Measurements from ENCODE around the gene EPHA8. TPM values are rescaled to one million over a fixed set of nuclear protein-coding genes. Genes with fewer than 3 reads are reported as not detected.

The EPHA8 gene
- total RNA-seq, 1 donor from 2014 or later: not detected

DNA sequence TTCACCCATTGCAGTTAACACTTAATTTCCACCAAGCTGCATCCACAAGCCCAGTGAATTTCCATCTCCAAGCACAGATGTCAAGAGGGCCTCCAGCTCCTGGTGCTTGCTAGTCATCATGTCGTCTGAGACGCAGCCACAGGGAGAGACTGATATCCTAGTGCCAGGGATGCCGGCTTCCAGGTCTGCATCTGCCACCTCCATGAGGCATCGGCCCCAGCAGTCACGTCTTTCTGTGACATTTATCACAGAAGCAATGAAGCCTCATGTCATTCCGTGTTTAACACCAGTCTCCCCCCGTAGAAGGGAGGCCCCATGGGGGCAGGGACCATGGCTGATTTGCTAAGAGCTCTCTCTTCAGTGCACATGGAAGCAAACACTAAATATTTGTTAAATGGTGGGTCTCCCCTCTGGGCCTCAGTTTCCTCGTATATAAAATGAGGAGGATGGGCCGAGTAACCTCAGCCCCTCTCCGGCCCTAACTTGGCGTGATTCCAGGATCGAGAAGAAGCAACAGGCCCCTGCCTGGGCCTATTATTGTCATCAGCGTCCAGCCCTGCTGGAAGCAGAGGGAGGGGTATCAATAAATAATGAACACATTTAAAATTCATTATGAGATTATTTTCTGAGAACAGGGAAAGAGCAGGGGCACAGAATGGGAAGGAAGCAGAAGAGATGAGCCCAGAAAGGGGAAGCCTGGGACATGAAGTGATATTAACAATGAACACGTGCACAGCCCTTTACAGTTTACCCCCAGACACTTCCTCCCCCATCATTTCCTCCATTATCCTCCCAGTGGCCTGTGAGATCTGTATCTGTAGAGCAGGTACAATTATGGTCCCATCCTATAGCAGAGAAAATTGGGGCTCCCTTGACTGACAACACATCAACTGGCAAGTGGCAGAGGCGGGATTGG, 88.9 kb downstream of the EPHA8 start:
- H3K36me3 Mint-ChIP-seq: no peaks in the 10 kb centered on the region
- no peak overlapping the region for H3K4me2 ChIP-seq
- no peak overlapping the region for H3K4me3 ChIP-seq

DNA sequence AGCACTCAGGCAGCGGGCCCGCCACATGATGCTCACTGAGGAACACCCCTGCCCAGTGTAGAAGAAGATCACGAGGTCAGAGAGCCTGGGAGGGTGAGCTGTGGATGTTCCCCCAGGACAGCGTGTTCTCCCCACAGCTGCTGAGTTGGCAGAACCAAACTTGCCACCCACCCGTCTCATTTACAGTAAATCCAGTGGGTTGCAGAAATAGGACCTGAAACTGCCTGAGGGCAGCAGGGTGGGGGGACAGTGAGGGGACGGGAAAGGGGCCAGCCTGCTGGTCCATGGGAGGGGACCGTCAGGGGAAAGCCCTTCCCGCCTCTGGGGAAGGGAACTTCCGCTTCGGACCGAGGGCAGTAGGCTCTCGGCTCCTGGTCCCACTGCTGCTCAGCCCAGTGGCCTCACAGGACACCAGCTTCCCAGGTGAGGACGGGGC, 89.6 kb downstream of the EPHA8 start, which contains the start of gene C1QB:
Gene C1QB, plus strand, starts transcription at position 356 of the 436 bp plus-strand sequence. CDS start 6,227 bp downstream, outside the sequence.
- H3K27ac ChIP-seq: no peak within 1 kb of the TSS
- no peak for DNase-seq (ENCODE audit: low spot score)
- no peaks in the 10 kb centered on the region for H3K9me3 ChIP-seq (ENCODE audit: low read depth)
- no peak within 1 kb of the TSS for H3K4me2 ChIP-seq
- no peaks in the 10 kb centered on the region for H3K36me3 ChIP-seq
- no peak within 1 kb of the TSS for H2AFZ ChIP-seq (replicated peaks)
- no peaks in the 10 kb centered on the region for H3K9me3 Mint-ChIP-seq
- no peaks in the 10 kb centered on the region for H3K4me1 ChIP-seq
- peaks cover 15% of the 10 kb centered on the region for H3K27me3 Mint-ChIP-seq (ENCODE audit: insufficient read depth, low read depth)
- peak within 1 kb of the TSS; percentile 14 for H3K4me3 Mint-ChIP-seq
- H3K27me3 ChIP-seq: peaks cover 12% of the 10 kb centered on the region
- H3K27ac Mint-ChIP-seq: no peak within 1 kb of the TSS
- peaks cover 8% of the 10 kb centered on the region for H3F3A ChIP-seq (ENCODE audit: low read depth)
- no peaks in the 10 kb centered on the region for H3K79me2 ChIP-seq (ENCODE audit: low read depth)
- no peak within 1 kb of the TSS for H3K9ac ChIP-seq
- H3K36me3 Mint-ChIP-seq: no peaks in the 10 kb centered on the region
- no peaks in the 10 kb centered on the region for H4K20me1 ChIP-seq (ENCODE audit: low read depth)
- peaks cover 18% of the 10 kb centered on the region for H3K4me1 Mint-ChIP-seq
- TF ChIP-seq, protein P1, sequence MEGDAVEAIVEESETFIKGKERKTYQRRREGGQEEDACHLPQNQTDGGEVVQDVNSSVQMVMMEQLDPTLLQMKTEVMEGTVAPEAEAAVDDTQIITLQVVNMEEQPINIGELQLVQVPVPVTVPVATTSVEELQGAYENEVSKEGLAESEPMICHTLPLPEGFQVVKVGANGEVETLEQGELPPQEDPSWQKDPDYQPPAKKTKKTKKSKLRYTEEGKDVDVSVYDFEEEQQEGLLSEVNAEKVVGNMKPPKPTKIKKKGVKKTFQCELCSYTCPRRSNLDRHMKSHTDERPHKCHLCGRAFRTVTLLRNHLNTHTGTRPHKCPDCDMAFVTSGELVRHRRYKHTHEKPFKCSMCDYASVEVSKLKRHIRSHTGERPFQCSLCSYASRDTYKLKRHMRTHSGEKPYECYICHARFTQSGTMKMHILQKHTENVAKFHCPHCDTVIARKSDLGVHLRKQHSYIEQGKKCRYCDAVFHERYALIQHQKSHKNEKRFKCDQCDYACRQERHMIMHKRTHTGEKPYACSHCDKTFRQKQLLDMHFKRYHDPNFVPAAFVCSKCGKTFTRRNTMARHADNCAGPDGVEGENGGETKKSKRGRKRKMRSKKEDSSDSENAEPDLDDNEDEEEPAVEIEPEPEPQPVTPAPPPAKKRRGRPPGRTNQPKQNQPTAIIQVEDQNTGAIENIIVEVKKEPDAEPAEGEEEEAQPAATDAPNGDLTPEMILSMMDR (IDR thresholded peaks at IDR 0.05): no peak
- TF ChIP-seq EZH2 (IDR thresholded peaks at IDR 0.05) (no peak), EZH2phosphoT487 (IDR thresholded peaks at IDR 0.05) (no peak)
- no peak within 1 kb of the TSS for H3K4me3 ChIP-seq

More for the DNA sequence above, 88.9 kb downstream of the EPHA8 start:
- H3K9ac ChIP-seq: no peak overlapping the region
- Mint-ChIP-seq H3K4me1 (peaks cover 18% of the 10 kb centered on the region), H3K27ac (peak overlapping the region; percentile 3), H3K9me3 (no peaks in the 10 kb centered on the region), H3K27me3 (ENCODE audit: insufficient read depth, low read depth) (peaks cover 15% of the 10 kb centered on the region), H3K4me3 (peak overlapping the region; percentile 14)
- H3K79me2 ChIP-seq (ENCODE audit: low read depth): no peaks in the 10 kb centered on the region
- no peak overlapping the region for H3K27ac ChIP-seq
- H3K27me3 ChIP-seq: peaks cover 10% of the 10 kb centered on the region
- no peaks in the 10 kb centered on the region for H4K20me1 ChIP-seq (ENCODE audit: low read depth)
- H3K9me3 ChIP-seq (ENCODE audit: low read depth): no peaks in the 10 kb centered on the region
- no peaks in the 10 kb centered on the region for H3K4me1 ChIP-seq
- no peak for DNase-seq (ENCODE audit: low spot score)
- TF ChIP-seq EZH2phosphoT487 (IDR thresholded peaks at IDR 0.05) (no peak), EZH2 (IDR thresholded peaks at IDR 0.05) (no peak)
- TF ChIP-seq, protein P1 (IDR thresholded peaks at IDR 0.05): no peak
- H2AFZ ChIP-seq (replicated peaks): no peak overlapping the region
- H3F3A ChIP-seq (ENCODE audit: low read depth): peaks cover 8% of the 10 kb centered on the region
- no peaks in the 10 kb centered on the region for H3K36me3 ChIP-seq

Small RNA genes within 50 kb of the gene (microRNA-seq; reads per million reads assigned to microRNA genes)
- gene MIR6127: not detected

Small RNA genes within 50 kb of the gene (small RNA-seq; reads per million reads assigned to genes)
- gene MIR6127: not detected

Other genes starting within 250 kb of the EPHA8 start
- 14.9 and 15.7 TPM in 2 replicates for gene ZBTB40, start 111.6 kb upstream of the EPHA8 start, total RNA-seq (ENCODE audit: low replicate concordance)
- not detected in 2 replicates for gene C1QA, start 73.1 kb downstream of the EPHA8 start, total RNA-seq (ENCODE audit: low replicate concordance)
- gene C1QC, start 80.1 kb downstream of the EPHA8 start, total RNA-seq (ENCODE audit: low replicate concordance): not detected in 2 replicates
- not detected in 2 replicates for gene C1QB, start 89.7 kb downstream of the EPHA8 start, total RNA-seq (ENCODE audit: low replicate concordance)
- gene EPHB2, start 147.3 kb downstream of the EPHA8 start, total RNA-seq (ENCODE audit: low replicate concordance): 38.3 and 80.2 TPM in 2 replicates